ENCODE data around the gene FLYWCH2. TPM values are rescaled to one million over a fixed set of nuclear protein-coding genes. Genes with fewer than 3 reads are reported as not detected.

Gene FLYWCH2
- total and polyA plus RNA-seq, 3 donors from 2014 or later: 42.3 to 96.5 (median 96.1) TPM

- no peaks in the 10 kb centered on the region for H3K27me3 ChIP-seq
Observed at GRCh38 chr16:2853531-2854073, 29.4 kb upstream of the FLYWCH2 start.

GRCh38 chr16:2854700-2855309 lies 28.2 kb upstream of the FLYWCH2 start:
- no peaks in the 10 kb centered on the region for H3K9me3 ChIP-seq
- H3K4me1 ChIP-seq: peaks cover 3% of the 10 kb centered on the region
- intact Hi-C loops (cut with DNase I; ENCODE audit: low total_unique reads): no loop called here
- no peaks in the 10 kb centered on the region for H3K36me3 ChIP-seq (ENCODE audit: low read depth, missing control alignments)
- DNase-seq: no peak
- no peak overlapping the region for H3K4me3 ChIP-seq
- TF ChIP-seq, protein P1, sequence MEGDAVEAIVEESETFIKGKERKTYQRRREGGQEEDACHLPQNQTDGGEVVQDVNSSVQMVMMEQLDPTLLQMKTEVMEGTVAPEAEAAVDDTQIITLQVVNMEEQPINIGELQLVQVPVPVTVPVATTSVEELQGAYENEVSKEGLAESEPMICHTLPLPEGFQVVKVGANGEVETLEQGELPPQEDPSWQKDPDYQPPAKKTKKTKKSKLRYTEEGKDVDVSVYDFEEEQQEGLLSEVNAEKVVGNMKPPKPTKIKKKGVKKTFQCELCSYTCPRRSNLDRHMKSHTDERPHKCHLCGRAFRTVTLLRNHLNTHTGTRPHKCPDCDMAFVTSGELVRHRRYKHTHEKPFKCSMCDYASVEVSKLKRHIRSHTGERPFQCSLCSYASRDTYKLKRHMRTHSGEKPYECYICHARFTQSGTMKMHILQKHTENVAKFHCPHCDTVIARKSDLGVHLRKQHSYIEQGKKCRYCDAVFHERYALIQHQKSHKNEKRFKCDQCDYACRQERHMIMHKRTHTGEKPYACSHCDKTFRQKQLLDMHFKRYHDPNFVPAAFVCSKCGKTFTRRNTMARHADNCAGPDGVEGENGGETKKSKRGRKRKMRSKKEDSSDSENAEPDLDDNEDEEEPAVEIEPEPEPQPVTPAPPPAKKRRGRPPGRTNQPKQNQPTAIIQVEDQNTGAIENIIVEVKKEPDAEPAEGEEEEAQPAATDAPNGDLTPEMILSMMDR (IDR thresholded peaks at IDR 0.05): peak; percentile 28 to 57 (median 49)
- no peak for TF ChIP-seq POLR2A (IDR thresholded peaks at IDR 0.05)
- H3K27me3 ChIP-seq: no peaks in the 10 kb centered on the region
- H3K27ac ChIP-seq: no peak overlapping the region
- 46 to 55% methylated on average over 5 of the region's 5 CpGs for WGBS, 2 donors

More at GRCh38 chr16:2853531-2854073, 29.4 kb upstream of the FLYWCH2 start:
- intact Hi-C loops (cut with DNase I; ENCODE audit: low total_unique reads): no loop called here
- TF ChIP-seq, protein P1 (IDR thresholded peaks at IDR 0.05): no peak
- no peak for TF ChIP-seq POLR2A (IDR thresholded peaks at IDR 0.05)
- Histone ChIP-seq H3K9me3 (no peaks in the 10 kb centered on the region), H3K27ac (no peak overlapping the region), H3K4me3 (peak overlapping the region in 1 of 2 donors; percentile 41), H3K36me3 (ENCODE audit: low read depth, missing control alignments) (no peaks in the 10 kb centered on the region), H3K4me1 (peaks cover 3% of the 10 kb centered on the region)
- 57 to 64% methylated on average over 5 to 18 of the region's 18 CpGs for WGBS, 2 donors
- no peak for DNase-seq

GRCh38 chr16:2855536-2855935 lies 27.5 kb upstream of the FLYWCH2 start:
- 86% methylated on average over 6 of the region's 6 CpGs for WGBS, 2 donors
- intact Hi-C loops (cut with DNase I; ENCODE audit: low total_unique reads): no loop called here
- H3K36me3 ChIP-seq (ENCODE audit: low read depth, missing control alignments): no peaks in the 10 kb centered on the region
- H3K27me3 ChIP-seq: no peaks in the 10 kb centered on the region
- H3K4me1 ChIP-seq: peaks cover 3% of the 10 kb centered on the region
- no peak for DNase-seq
- no peak for TF ChIP-seq POLR2A (IDR thresholded peaks at IDR 0.05)
- TF ChIP-seq, protein P1 (IDR thresholded peaks at IDR 0.05): no peak
- no peak overlapping the region for H3K4me3 ChIP-seq
- H3K9me3 ChIP-seq: no peaks in the 10 kb centered on the region
- no peak overlapping the region for H3K27ac ChIP-seq

DNA sequence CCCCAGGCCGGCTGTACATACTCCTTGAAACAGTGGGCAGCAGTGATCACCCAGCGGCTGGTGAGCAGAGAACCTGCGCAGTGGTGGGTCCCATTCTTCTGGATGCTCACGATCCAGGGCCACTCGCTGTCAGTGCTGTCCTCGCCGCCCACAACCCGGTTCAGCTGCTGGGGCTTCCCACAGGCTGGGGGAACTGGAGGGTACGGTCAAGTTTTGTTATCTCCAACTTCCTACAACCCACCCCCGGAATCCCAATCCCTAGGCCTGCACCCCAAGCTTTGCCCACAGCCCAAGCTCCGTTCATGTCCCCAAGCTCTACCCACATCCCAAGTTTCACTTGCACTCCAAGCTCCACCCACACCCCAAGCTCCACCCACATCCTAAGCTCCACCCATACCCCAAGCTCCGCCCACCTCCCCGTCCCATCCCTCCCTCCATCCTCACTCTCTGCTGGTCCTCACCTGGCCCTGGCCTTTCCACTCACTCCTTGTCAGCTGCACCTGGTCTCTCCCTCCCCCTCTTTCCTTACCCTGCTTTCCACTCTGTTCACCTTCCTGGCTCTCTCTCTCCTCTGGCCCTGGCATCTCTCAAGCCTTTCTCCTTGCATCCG lies 26.8 kb upstream of the FLYWCH2 start:
- TF ChIP-seq POLR2A (IDR thresholded peaks at IDR 0.05): no peak
- TF ChIP-seq, protein P1 (IDR thresholded peaks at IDR 0.05): no peak
- WGBS, 2 donors: 71 to 74% methylated on average over 14 of the region's 14 CpGs
- Histone ChIP-seq H3K4me3 (no peak overlapping the region), H3K4me1 (peaks cover 3% of the 10 kb centered on the region), H3K36me3 (ENCODE audit: low read depth, missing control alignments) (no peaks in the 10 kb centered on the region), H3K27me3 (no peaks in the 10 kb centered on the region), H3K9me3 (no peaks in the 10 kb centered on the region), H3K27ac (no peak overlapping the region)
- intact Hi-C loops (cut with DNase I; ENCODE audit: low total_unique reads): no loop called here
- no peak for DNase-seq

All from testis (tissue), 3 donors.